ENCODE data around the gene TOR4A. TPM values are rescaled to one million over a fixed set of nuclear protein-coding genes. Genes with fewer than 3 reads are reported as not detected.
"Not testable (repeated sequence)": the region's sequence is repeated elsewhere in the genome, so short reads cannot be mapped to it uniquely, and the experiment has no call there.

Gene TOR4A
- total RNA-seq, 1 experiment from 2014 or later = 13.4 TPM

GRCh38 chr9:137252555-137253506, 24.7 kb upstream of the TOR4A start:
- no peak for DNase-seq (ENCODE audit: low read depth)

GRCh38 chr9:137253717-137254623, 23.6 kb upstream of the TOR4A start:
- no peak for DNase-seq (ENCODE audit: low read depth)

DNA sequence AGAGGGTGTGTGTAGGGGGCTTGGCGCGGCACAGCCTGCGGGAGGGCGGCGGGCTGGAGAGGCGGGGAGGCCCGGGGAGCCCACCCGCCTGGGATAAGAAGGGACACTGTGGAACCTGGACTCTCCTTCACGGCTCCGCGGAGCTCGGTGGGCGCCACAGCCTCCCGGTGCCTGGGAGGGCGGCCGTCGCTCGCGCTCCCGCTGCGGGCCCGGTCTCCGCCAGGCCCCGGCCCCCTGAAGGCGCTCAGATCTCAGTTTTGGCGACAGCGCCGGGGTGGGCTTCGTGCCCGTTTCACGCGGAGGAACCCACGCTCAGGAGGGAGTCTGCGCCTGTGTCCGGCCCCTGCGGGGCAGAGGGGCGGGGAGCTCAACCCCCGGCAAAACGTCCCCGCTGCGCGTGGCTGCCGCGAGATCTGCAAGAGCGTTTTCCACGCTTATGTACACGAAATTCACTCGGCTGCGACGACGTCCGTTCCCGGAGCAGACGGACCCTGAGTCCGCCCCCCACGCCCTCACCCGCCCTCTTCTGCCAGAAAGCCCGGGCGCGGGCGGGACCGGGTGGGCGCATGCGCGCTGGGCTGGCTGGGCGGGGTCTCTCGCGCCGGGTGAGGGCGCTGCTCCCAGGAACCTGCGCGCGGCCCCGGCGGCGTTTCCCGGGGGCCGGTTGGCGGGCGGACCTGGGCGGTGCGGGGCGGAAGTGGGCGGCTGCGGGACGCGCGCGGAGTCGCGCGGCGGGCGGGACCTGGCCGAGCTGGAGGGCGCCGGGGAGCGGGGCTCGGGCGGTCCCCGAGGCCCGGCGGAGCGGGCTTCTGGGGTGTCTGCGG, 22.7 kb upstream of the TOR4A start, which contains the start of gene NELFB:
Gene NELFB, plus strand, starts transcription at position 704 of the 824 bp plus-strand sequence.
- DNase-seq (ENCODE audit: low read depth) = peak; percentile 95

GRCh38 chr9:137255448-137256114, 21.9 kb upstream of the TOR4A start:
- no peak for DNase-seq (ENCODE audit: low read depth)

- no peak for DNase-seq (ENCODE audit: low read depth)
Observed at GRCh38 chr9:137256362-137256761, 21.2 kb upstream of the TOR4A start.

GRCh38 chr9:137256856-137257255, 20.7 kb upstream of the TOR4A start:
- no peak for DNase-seq (ENCODE audit: low read depth)

GRCh38 chr9:137262173-137262908, 15.2 kb upstream of the TOR4A start:
- DNase-seq (ENCODE audit: low read depth) = not testable (repeated sequence)

DNA sequence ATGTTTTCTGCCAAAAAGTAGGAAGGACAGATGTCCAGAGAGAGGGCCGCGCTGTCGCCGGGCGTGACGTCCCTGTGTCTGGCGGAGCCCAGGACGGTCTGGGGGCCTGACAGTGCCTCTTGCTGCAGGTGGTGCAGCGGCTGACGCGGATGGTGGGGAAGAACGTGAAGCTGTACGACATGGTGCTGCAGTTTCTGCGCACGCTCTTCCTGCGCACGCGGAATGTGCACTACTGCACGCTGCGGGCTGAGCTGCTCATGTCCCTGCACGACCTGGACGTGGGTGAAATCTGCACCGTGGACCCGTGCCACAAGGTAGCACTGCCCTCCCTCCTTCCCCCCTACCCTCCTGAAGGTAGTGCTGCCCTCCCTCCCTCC, 14.6 kb upstream of the TOR4A start:
- no peak for DNase-seq (ENCODE audit: low read depth)

DNA sequence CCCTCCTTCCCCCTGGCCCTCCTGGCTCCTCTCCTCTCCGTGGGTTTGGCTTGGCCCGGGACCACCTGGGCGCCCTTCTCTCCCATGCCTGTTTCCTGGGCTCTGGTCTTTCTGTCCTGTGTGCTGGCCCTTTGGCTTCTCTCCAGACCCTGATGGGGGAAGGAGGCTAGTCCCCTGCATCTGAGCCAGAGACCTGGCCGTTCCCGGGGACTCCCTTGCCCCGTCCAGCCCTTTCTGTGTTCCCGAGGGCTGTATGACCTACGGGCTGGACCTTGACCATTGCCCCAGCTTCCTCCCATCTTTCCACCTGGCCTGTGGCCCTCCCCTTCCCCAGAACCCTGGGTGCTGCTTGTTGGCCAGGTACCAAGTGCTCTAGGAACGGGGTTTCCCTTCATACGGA, 14.0 kb upstream of the TOR4A start:
- DNase-seq (ENCODE audit: low read depth) = no peak

DNA sequence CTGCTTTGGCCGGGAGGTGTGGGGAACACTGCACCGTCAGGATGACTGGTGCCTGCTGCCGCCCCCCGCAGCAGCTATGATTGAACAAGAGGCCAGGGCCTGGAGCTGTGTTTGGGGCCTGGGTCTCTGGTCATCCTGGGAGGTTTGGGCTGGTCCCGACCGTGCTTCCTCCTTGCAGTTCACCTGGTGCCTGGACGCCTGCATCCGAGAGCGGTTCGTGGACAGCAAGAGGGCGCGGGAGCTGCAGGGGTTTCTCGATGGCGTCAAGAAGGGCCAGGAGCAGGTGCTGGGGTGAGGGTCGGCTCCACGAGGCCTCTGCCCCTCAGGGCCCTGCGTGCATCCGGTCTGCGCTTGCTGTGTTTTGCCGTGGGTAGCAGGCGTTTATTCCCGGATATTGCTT, 13.5 kb upstream of the TOR4A start:
- no peak for DNase-seq (ENCODE audit: low read depth)

DNA sequence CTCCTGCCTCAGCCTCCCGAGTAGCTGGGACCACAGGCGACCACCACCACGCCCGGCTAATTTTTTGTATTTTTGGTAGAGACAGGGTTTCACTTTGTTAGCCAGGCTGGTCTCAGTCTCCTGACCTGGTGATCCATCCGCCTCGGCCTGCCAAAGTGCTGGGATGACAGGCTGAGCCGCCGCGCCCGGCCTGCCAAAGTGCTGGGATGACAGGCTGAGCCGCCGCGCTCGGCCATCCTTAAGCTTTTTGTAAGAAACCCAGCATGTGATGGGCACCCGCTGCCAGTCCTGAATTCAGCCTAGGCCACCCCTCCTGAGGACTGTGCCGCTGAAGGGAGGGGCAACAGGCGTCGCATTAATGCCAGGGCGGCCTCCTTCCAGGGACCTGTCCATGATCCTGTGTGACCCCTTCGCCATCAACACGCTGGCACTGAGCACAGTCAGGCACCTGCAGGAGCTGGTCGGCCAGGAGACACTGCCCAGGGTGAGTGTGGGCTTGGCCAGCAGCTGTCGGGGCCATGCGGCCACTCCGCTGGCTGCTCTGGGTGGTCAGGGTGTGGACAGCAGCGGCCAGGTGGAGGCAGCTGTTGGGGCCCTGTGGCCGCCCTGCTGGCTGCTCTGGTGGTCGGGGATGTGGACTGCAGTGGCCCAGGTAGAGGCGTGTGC, 11.9 kb upstream of the TOR4A start:
- no peak for DNase-seq (ENCODE audit: low read depth)

GRCh38 chr9:137266162-137266527, 11.4 kb upstream of the TOR4A start:
- no peak for DNase-seq (ENCODE audit: low read depth)

DNA sequence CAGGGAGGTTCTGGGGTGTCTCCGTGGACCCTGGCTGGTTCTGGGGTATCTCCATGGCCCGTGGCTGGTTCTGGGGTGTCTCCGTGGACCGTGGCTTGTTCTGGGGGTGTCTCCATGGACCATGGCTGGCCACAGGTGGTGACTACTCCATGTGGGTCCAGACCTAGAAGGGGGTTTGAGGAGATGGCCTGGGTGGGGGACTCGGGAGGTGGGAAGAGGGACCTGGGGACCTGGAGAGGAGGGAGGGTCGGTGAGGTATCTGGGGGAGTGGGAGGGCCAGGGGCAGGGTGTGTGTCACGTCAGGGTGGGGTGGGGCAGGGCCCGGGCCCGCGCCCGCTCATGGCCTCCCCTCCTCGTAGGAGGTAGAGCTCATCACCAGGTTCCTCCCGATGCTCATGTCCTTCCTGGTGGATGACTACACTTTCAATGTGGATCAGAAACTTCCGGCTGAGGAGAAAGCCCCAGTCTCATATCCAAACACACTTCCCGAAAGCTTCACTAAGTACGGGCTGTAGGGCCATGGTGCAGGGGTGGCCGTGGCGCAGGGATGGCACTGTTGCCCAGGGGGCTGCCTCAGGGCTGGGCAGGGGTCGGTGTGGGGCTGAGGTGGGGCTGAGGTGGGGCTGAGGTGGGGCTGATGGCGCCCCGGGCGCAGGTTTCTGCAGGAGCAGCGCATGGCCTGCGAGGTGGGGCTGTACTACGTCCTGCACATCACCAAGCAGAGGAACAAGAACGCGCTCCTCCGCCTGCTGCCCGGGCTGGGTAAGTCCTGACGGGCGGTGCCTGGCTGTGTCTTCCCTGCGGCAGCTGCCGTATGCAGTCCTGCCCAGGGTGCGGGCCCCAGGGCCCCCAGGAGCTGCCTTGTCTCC, 10.7 kb upstream of the TOR4A start:
- DNase-seq (ENCODE audit: low read depth) = no peak

- DNase-seq (ENCODE audit: low read depth) = no peak
Observed at GRCh38 chr9:137267933-137268355, 9.6 kb upstream of the TOR4A start.

DNA sequence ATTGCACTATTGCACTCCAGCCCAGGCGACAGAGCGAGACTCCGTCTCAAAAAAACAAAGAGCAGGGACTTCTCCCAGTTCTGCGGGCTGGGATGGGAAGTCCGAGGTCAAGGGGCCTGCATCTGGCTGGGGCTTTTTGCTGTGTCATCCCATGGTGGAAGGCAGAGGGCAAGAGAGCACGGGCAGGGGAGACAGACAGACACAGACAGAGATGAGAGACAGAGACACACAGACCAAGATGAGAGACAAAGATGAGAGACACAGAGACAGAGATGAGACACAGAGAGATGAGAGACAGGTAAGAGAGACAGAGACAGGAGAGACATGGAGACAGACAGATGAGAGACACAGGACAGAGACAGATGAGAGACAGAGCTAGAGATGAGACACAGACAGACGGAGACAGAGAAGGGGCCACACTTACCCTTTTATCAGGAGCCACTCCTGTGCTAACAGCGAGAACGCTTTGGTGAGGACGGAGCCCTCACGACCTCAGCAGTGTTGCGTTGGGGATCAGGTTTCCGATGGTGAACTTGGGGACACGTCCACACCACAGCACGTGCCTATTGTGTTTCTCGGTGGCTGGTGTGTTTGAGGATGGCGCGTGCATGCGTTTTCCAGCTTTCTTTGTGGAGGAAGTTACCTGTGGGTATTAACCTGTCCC, 8.9 kb upstream of the TOR4A start:
- no peak for DNase-seq (ENCODE audit: low read depth)

DNA sequence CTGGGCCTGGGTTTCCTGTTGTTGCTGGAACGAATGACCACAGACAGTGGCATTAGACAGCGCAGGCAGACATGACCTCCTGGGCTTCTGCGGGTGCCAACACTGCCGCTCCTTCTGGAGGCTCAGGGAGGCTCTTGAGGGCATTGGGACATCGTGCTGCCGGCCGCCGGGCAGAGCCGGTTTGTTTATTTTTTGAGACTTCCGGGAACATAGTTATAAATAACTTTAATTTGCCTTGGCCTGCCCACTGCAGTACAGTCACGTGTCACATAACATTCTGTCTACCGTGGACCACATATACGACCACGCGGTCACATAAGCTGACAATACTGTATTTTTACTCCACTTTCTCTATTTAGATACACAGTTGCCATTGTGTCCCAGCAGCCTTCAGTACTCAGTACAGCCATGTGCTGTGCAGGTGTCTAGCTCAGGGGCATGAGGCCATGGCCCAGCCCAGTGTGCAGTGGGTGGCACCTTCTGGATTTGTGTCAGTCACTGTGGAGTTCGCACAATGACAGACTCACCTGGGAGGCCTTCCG, 8.2 kb upstream of the TOR4A start:
- DNase-seq (ENCODE audit: low read depth) = no peak

GRCh38 chr9:137270929-137271695, 6.4 kb upstream of the TOR4A start:
- DNase-seq (ENCODE audit: low read depth) = no peak

Data from Daoy (cell line).